ENCODE measurements around the gene TOX2. TPM values are rescaled to one million over a fixed set of nuclear protein-coding genes. Genes with fewer than 3 reads are reported as not detected.
A peak's percentile ranks its signal among the peaks of the same experiment; 100 is the strongest.

TOX2 gene
- total and polyA plus RNA-seq, 2 of the 4 experiments (the other 2 are of a cell fraction): 1.3 to 17.5 TPM

DNA sequence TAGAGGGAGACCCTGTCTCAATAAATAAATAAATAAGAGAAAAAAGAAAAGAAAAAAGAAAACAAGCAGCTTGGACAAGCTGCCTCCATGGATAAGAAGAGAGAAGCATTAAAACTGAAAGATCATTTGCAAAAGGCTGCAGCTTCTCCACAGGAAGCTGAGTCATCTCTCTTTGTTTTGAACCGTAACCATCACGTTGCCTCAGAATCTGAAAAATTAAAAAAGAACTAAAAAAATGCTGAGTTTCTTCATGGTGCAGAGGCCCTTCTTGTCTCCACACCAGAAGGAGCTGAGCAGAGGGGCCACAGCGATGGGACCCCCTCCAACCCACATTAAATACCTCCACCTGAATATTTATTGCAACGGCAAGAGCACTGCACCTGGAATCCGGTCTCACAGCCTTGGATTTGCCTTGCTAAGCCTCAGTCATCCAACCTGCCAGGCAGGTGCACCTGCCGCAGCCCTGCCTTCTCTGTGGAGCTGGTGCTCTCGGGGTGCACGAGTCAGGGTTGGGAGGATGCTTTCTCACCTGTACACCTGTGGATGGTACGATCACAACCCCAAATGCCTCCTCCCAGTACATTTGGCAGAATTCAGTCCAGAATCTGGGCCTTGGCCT, 28.1 kb downstream of the TOX2 start:
- Histone ChIP-seq H2BK15ac (ENCODE audit: low read depth, low read length) (peak overlapping the region; percentile 95; the same call in 2 of the 3 replicates), H3K9me1 (ENCODE audit: insufficient read depth, low read length) (peaks cover 61% of the 10 kb centered on the region), H2AK5ac (ENCODE audit: low read depth, low read length) (peak overlapping the region; percentile 92), H3K4me1 (ENCODE audit: control insufficient read depth, insufficient read depth, low read length) (peaks cover 39% of the 10 kb centered on the region), H3K18ac (ENCODE audit: low read depth, low read length) (peak overlapping the region; percentile 67), H2BK20ac (ENCODE audit: low read depth, low read length) (peak overlapping the region; percentile 94), H3K27me3 (ENCODE audit: control insufficient read depth, insufficient read depth, low read length) (no peaks in the 10 kb centered on the region), H4K20me1 (ENCODE audit: insufficient read depth, low read length) (peaks cover 17% of the 10 kb centered on the region; the same call in 1 of the 2 replicates), H3K36me3 (ENCODE audit: control insufficient read depth, insufficient read depth, low read length) (no peaks in the 10 kb centered on the region), H3K4me3 (ENCODE audit: insufficient read depth, low read depth, low read length) (no peak overlapping the region), H3K9me3 (ENCODE audit: control insufficient read depth, insufficient read depth, low read length) (no peaks in the 10 kb centered on the region), H3K27ac (ENCODE audit: insufficient read depth, low read length) (peak overlapping the region; percentile 77), H3K4ac (ENCODE audit: low read depth, low read length) (peak overlapping the region; percentile 92), H4K5ac (ENCODE audit: low read depth, low read length) (peak overlapping the region; percentile 92), H3K79me1 (ENCODE audit: low read depth in 1 of 2, low read length in 2 of 2) (peaks cover 39 to 94% of the 10 kb centered on the region in 2 experiments), H2BK120ac (ENCODE audit: low read depth, low read length) (peak overlapping the region; percentile 93), H2BK5ac (ENCODE audit: low read depth, low read length, poor library complexity, severe bottlenecking) (peak overlapping the region; percentile 91), H4K8ac (ENCODE audit: low read depth in 2 of 2, low read length in 2 of 2) (peak overlapping the region; percentile 78 to 89; a peak in 3 of 4 replicates), H3K14ac (replicated peaks; ENCODE audit: low read depth, low read length) (peak overlapping the region; percentile 88), H2AK9ac (replicated peaks; ENCODE audit: low read depth, low read length, poor library complexity) (peak overlapping the region; percentile 56), H3K9ac (ENCODE audit: low read depth, low read length) (peak overlapping the region; percentile 49; the same call in 1 of the 2 replicates), H3K4me2 (ENCODE audit: low read depth, low read length) (peak overlapping the region; percentile 40), H3K56ac (ENCODE audit: extremely low read depth, insufficient read depth, low read length) (peak overlapping the region; percentile 36; the same call in 1 of the 2 replicates), H3K23ac (ENCODE audit: low read depth, low read length) (peak overlapping the region; percentile 76), H4K91ac (ENCODE audit: insufficient read depth, low read depth, low read length) (peak overlapping the region; percentile 94), H2AFZ (replicated peaks; ENCODE audit: low read length, poor library complexity) (no peak overlapping the region)
- DNase-seq: peak; percentile 85
- POLR2A ChIA-PET (ENCODE audit: unreplicated experiment): no interaction called here
- 10% methylated on average over 4 of the region's 9 CpGs; no CpG with 5 or more reads in 1 of the 2 experiments for WGBS, 2 experiments (ENCODE audit: extremely low coverage in 2 of 2, insufficient read length in 1 of 2)
- in situ Hi-C loops (cut with MboI; ENCODE audit: low sequenced_read_pairs) (loop anchor here (25.0 kb wide), 1 partner anchor 1845 kb away; the partner anchor contains the start of genes DNTTIP1 and WFDC3), dilution Hi-C loops (cut with HindIII; ENCODE audit: low sequenced_read_pairs, unreplicated experiment) (no loop called here), intact Hi-C loops (cut with micrococcal nuclease) (loop anchor here (5.0 to 10.0 kb wide), 2 partner anchors 75 to 132 kb away; no protein-coding TSS in a partner anchor)
- ATAC-seq (ENCODE audit: low read depth): peak; percentile 31
- CTCF ChIA-PET: interaction anchor here (1.3 to 1.7 kb wide), 3 partner anchors 12 to 193 kb away, joined by 3 to 6 read pairs (median 5); no protein-coding TSS in a partner anchor
- BruUV-seq (replicated peaks): no TSS peak
- TF ChIP-seq POLR2A (IDR thresholded peaks at IDR 0.05; ENCODE audit: low read depth, low read length): no peak
- TF ChIP-seq NFE2L2 (IDR thresholded peaks at IDR 0.05; ENCODE audit: low read depth, low read length): peak; percentile 84
- TF ChIP-seq RAD21 (IDR thresholded peaks at IDR 0.05; ENCODE audit: low read length): no peak
- TF ChIP-seq RCOR1 (IDR thresholded peaks at IDR 0.05; ENCODE audit: insufficient replicate concordance, low read length): no peak
- TF ChIP-seq MXI1 (IDR thresholded peaks at IDR 0.05; ENCODE audit: borderline replicate concordance, low read depth, low read length): no peak
- TF ChIP-seq CTCF (conservative IDR thresholded peaks at IDR 0.05; ENCODE audit: low read depth, low read length): no peak
- peak; percentile 66 for TF ChIP-seq MAFK (IDR thresholded peaks at IDR 0.05; ENCODE audit: low read depth, low read length)
- TF ChIP-seq, protein P1, sequence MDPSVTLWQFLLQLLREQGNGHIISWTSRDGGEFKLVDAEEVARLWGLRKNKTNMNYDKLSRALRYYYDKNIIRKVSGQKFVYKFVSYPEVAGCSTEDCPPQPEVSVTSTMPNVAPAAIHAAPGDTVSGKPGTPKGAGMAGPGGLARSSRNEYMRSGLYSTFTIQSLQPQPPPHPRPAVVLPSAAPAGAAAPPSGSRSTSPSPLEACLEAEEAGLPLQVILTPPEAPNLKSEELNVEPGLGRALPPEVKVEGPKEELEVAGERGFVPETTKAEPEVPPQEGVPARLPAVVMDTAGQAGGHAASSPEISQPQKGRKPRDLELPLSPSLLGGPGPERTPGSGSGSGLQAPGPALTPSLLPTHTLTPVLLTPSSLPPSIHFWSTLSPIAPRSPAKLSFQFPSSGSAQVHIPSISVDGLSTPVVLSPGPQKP (IDR thresholded peaks at IDR 0.05; ENCODE audit: borderline replicate concordance, low read depth, low read length): no peak
- peak; percentile 27; the same call in 1 of the 2 replicates for TF ChIP-seq USF2 (IDR thresholded peaks at IDR 0.05; ENCODE audit: low read depth, low read length)
- 0 out of 2 replicates have a peak, but pooled peaks have one; percentile 14 for TF ChIP-seq SMC3 (IDR thresholded peaks at IDR 0.05; ENCODE audit: low read depth, low read length)
- no peak for TF ChIP-seq CHD1 (IDR thresholded peaks at IDR 0.05; ENCODE audit: low read depth, low read length)
- TF ChIP-seq MAZ (IDR thresholded peaks at IDR 0.05; ENCODE audit: borderline replicate concordance, low read depth, low read length): no peak
- TF ChIP-seq RFX5 (IDR thresholded peaks at IDR 0.05; ENCODE audit: low read depth, low read length): no peak
- TF ChIP-seq BHLHE40 (IDR thresholded peaks at IDR 0.05; ENCODE audit: low read depth, low read length): no peak

Measured in IMR-90 (cell line).